GM10248 (cell line): ENCODE results near the gene ARPC5.

Source experiments
- CTCF ChIA-PET: fragments of 300-600 bp; sonication (Branson Sonifier 250); formaldehyde crosslinking; extraction: SDS; loops from one replicate; lab custom pipeline; 2021; ENCODE audit warnings: antibody characterized with exemption; lab: Yijun Ruan, JAX
- POLR2A ChIA-PET: fragments of 350-650 bp; sonication (Branson Sonifier 250); formaldehyde crosslinking; extraction: SDS; loops from one replicate; lab custom pipeline; 2020; ENCODE audit warnings: antibody characterized with exemption; lab: Yijun Ruan, JAX
- DNase-seq: peaks from one replicate; pipeline ENCODE4 v3.0.0; 2012; ENCODE audit errors: extremely low spot score
- CTCF ChIP-seq: IDR thresholded peaks from 2 replicates; pipeline ENCODE4 v1.5.1; 2012; ENCODE audit warnings: mild to moderate bottlenecking, low read depth; ENCODE audit errors: extremely low read depth, missing control alignments, control extremely low read depth

The ARPC5 gene

GRCh38 chr1:183588827-183589226 is 46.8 kb downstream of the ARPC5 start:
- POLR2A ChIA-PET, result no interaction called here
- TF ChIP-seq CTCF, result no peak

GRCh38 chr1:183586926-183587325 is 48.7 kb downstream of the ARPC5 start:
- DNase-seq, result no peak
- CTCF ChIA-PET, result interaction anchor here (0.9 to 2.2 kb wide), 7 partner anchors 8 to 328 kb away, joined by 3 to 6 read pairs (median 4); no protein-coding TSS in a partner anchor
- no peak for TF ChIP-seq CTCF
- POLR2A ChIA-PET, result no interaction called here

More at GRCh38 chr1:183588827-183589226, 46.8 kb downstream of the ARPC5 start:
- DNase-seq, result no peak
- CTCF ChIA-PET, result interaction anchor here (0.8 to 4.3 kb wide), 8 partner anchors 8 to 40 kb away, joined by 3 to 46 read pairs (median 5); no protein-coding TSS in a partner anchor

GRCh38 chr1:183586455-183586854 is 49.1 kb downstream of the ARPC5 start:
- CTCF ChIA-PET, result interaction anchor here (0.9 to 2.2 kb wide), 8 partner anchors 9 to 328 kb away, joined by 3 to 6 read pairs (median 3); no protein-coding TSS in a partner anchor
- POLR2A ChIA-PET, result no interaction called here
- TF ChIP-seq CTCF, result no peak
- DNase-seq, result no peak

- CTCF ChIA-PET, result interaction anchor here (1.3 to 1.7 kb wide), 2 partner anchors 20 to 24 kb away, joined by 3 read pairs; no protein-coding TSS in a partner anchor
- POLR2A ChIA-PET, result no interaction called here
- DNase-seq, result no peak
- TF ChIP-seq CTCF, result no peak
Observed at GRCh38 chr1:183585038-183585437, 50.5 kb downstream of the ARPC5 start.

- POLR2A ChIA-PET, result no interaction called here
- DNase-seq, result no peak
- CTCF ChIA-PET, result no interaction called here
- TF ChIP-seq CTCF, result no peak
Observed at GRCh38 chr1:183584147-183584546, 51.4 kb downstream of the ARPC5 start.

- POLR2A ChIA-PET, result no interaction called here
- DNase-seq, result no peak
- CTCF ChIA-PET, result no interaction called here
- TF ChIP-seq CTCF, result no peak
Observed at GRCh38 chr1:183583466-183583865, 52.1 kb downstream of the ARPC5 start.
